DOHH2 (cell line): ENCODE data around the gene EPB41L4B.

Source experiments
- H3F3A ChIP-seq: fragments of 200-600 bp; sonication (generic), shearing (Covaris generic); 2 replicates; pipeline ENCODE4 v1.6.0; 2016; ENCODE audit warnings: antibody characterized with exemption, mild to moderate bottlenecking; ENCODE audit not compliant: control insufficient read depth, insufficient read depth
- H3K27ac ChIP-seq: fragments of 200-600 bp; sonication (generic); 2 replicates; pipeline ENCODE4 v1.5.1; 2014; ENCODE audit warnings: low read depth, mild to moderate bottlenecking, low read length, moderate library complexity
- H3K27me3 ChIP-seq: fragments of 200-600 bp; sonication (generic); 2 replicates; pipeline ENCODE4 v1.6.1; 2014; ENCODE audit warnings: mild to moderate bottlenecking, low read length, mixed read lengths; ENCODE audit not compliant: control insufficient read depth
- H3K36me3 ChIP-seq: fragments of 200-600 bp; sonication (generic); 2 replicates; pipeline ENCODE4 v1.6.1; 2014; ENCODE audit warnings: mild to moderate bottlenecking, low read length, moderate library complexity, mixed read lengths; ENCODE audit not compliant: control insufficient read depth
- H3K4me1 ChIP-seq: fragments of 200-600 bp; sonication (generic); 2 replicates; pipeline ENCODE4 v1.6.1; 2014; ENCODE audit warnings: mild to moderate bottlenecking, low read length, mixed read lengths; ENCODE audit not compliant: control insufficient read depth
- H3K4me2 ChIP-seq: fragments of 200-600 bp; sonication (generic); 2 replicates; pipeline ENCODE4 v1.6.0; 2014; ENCODE audit warnings: mild to moderate bottlenecking, low read length, moderate library complexity
- H3K4me3 ChIP-seq: fragments of 200-600 bp; sonication (generic); 2 replicates; pipeline ENCODE4 v1.5.1; 2014; ENCODE audit warnings: mild to moderate bottlenecking, low read length, mixed read lengths
- H3K79me2 ChIP-seq: fragments of 200-600 bp; sonication (generic); 2 replicates; pipeline ENCODE4 v1.6.1; 2014; ENCODE audit warnings: mild to moderate bottlenecking, low read length, mixed read lengths; ENCODE audit not compliant: control insufficient read depth
- H3K9me2 ChIP-seq: fragments of 200-600 bp; sonication (generic); replicated peaks from 2 replicates; pipeline ENCODE4 v1.6.1; 2014; ENCODE audit warnings: mild to moderate bottlenecking, low read length, mixed read lengths; ENCODE audit not compliant: control insufficient read depth
- H3K9me3 ChIP-seq: fragments of 200-600 bp; sonication (generic); 2 replicates; pipeline ENCODE4 v1.6.1; 2014; ENCODE audit warnings: antibody characterized with exemption, low read length, mixed read lengths; ENCODE audit not compliant: control insufficient read depth, insufficient read depth
- H4K20me1 ChIP-seq: fragments of 200-600 bp; sonication (generic); 2 replicates; pipeline ENCODE4 v1.6.0; 2014; ENCODE audit warnings: low read depth, mild to moderate bottlenecking, antibody characterized with exemption, low read length, moderate library complexity; ENCODE audit not compliant: control insufficient read depth, insufficient read depth
- EZH2phosphoT487 ChIP-seq: fragments of 200-600 bp; sonication (generic); IDR thresholded peaks from 2 replicates; pipeline ENCODE4 v1.6.1; 2017; ENCODE audit warnings: borderline replicate concordance, mild to moderate bottlenecking, antibody characterized with exemption, low read length, moderate library complexity, mixed read lengths
- TF ChIP-seq, protein P1 (sequence below): fragments of 200-600 bp; sonication (generic); IDR thresholded peaks from one replicate; pipeline ENCODE4 v1.5.1; 2014; ENCODE audit warnings: antibody characterized with exemption, mild to moderate bottlenecking, low read depth, low read length; ENCODE audit not compliant: poor library complexity, severe bottlenecking

EPB41L4B gene

GRCh38 chr9:109321727-109322126 lies 868 bp upstream of the EPB41L4B start:
- peaks cover 5% of the 10 kb centered on the region for H3K4me1 ChIP-seq
- no peak overlapping the region for H3K27ac ChIP-seq
- no peaks in the 10 kb centered on the region for H3K36me3 ChIP-seq
- H3F3A ChIP-seq, result no peaks in the 10 kb centered on the region
- H3K4me3 ChIP-seq, result no peak overlapping the region
- no peaks in the 10 kb centered on the region for H3K9me2 ChIP-seq
- no peak for TF ChIP-seq EZH2phosphoT487
- TF ChIP-seq, protein P1, sequence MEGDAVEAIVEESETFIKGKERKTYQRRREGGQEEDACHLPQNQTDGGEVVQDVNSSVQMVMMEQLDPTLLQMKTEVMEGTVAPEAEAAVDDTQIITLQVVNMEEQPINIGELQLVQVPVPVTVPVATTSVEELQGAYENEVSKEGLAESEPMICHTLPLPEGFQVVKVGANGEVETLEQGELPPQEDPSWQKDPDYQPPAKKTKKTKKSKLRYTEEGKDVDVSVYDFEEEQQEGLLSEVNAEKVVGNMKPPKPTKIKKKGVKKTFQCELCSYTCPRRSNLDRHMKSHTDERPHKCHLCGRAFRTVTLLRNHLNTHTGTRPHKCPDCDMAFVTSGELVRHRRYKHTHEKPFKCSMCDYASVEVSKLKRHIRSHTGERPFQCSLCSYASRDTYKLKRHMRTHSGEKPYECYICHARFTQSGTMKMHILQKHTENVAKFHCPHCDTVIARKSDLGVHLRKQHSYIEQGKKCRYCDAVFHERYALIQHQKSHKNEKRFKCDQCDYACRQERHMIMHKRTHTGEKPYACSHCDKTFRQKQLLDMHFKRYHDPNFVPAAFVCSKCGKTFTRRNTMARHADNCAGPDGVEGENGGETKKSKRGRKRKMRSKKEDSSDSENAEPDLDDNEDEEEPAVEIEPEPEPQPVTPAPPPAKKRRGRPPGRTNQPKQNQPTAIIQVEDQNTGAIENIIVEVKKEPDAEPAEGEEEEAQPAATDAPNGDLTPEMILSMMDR, result no peak
- peaks cover 36% of the 10 kb centered on the region for H3K27me3 ChIP-seq
- no peaks in the 10 kb centered on the region for H3K79me2 ChIP-seq
- no peaks in the 10 kb centered on the region for H4K20me1 ChIP-seq
- H3K4me2 ChIP-seq, result no peak overlapping the region
- H3K9me3 ChIP-seq, result no peaks in the 10 kb centered on the region

DNA sequence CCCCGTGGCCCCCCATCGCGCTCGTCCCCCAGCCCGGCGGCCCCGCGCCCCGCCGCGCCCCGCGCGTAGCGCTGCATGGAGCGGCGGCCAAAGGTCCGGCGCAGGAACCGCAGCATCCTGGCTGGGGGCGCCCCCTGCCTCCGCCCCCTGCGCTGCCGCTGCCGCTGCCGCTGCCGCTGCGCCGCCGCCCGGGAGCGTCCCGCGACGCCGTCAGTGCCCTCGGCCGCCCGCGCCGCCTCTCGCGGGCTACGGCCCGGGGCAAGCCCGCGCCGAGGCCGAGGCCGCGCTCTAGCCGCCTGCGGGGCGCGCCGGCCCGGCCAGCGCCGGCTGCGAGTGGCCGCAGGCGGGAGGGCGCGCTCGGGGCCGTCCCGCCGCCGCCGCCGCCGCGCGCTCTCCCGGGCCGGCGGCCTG lies 523 bp downstream of the EPB41L4B start:
- Histone ChIP-seq H3K27me3 (peaks cover 36% of the 10 kb centered on the region), H4K20me1 (no peaks in the 10 kb centered on the region), H3K4me3 (no peak overlapping the region), H3F3A (no peaks in the 10 kb centered on the region), H3K4me1 (peaks cover 5% of the 10 kb centered on the region), H3K79me2 (no peaks in the 10 kb centered on the region), H3K27ac (no peak overlapping the region), H3K4me2 (no peak overlapping the region), H3K9me2 (no peaks in the 10 kb centered on the region), H3K9me3 (no peaks in the 10 kb centered on the region), H3K36me3 (no peaks in the 10 kb centered on the region)
- TF ChIP-seq, protein P1, result no peak
- TF ChIP-seq EZH2phosphoT487, result no peak

GRCh38 chr9:109319626-109320241 lies 1.1 kb downstream of the EPB41L4B start:
- Histone ChIP-seq H3K27ac (no peak overlapping the region), H3K79me2 (no peaks in the 10 kb centered on the region), H3K9me3 (no peaks in the 10 kb centered on the region), H3K36me3 (no peaks in the 10 kb centered on the region), H3K4me2 (no peak overlapping the region), H4K20me1 (no peaks in the 10 kb centered on the region), H3K4me3 (no peak overlapping the region), H3K27me3 (peaks cover 36% of the 10 kb centered on the region), H3K9me2 (no peaks in the 10 kb centered on the region), H3K4me1 (peaks cover 5% of the 10 kb centered on the region), H3F3A (no peaks in the 10 kb centered on the region)
- TF ChIP-seq, protein P1, result no peak
- no peak for TF ChIP-seq EZH2phosphoT487
